ENCODE data around the gene RAB3GAP1. TPM values are rescaled to one million over a fixed set of nuclear protein-coding genes. Genes with fewer than 3 reads are reported as not detected.

RAB3GAP1 gene
- total RNA-seq, 1 experiment from 2014 or later, result 38.9 TPM

- no TSS peak for BruUV-seq (replicated peaks)
- Histone ChIP-seq H3K4me1 (ENCODE audit: insufficient read depth, low read length, poor library complexity, severe bottlenecking) (no peaks in the 10 kb centered on the region), H3K36me3 (ENCODE audit: insufficient read depth, low read length, poor library complexity, severe bottlenecking) (no peaks in the 10 kb centered on the region), H3K9me3 (ENCODE audit: low read depth, low read length, poor library complexity, severe bottlenecking) (no peaks in the 10 kb centered on the region), H3K27me3 (replicated peaks; ENCODE audit: insufficient read depth, low read depth, low read length, poor library complexity) (no peaks in the 10 kb centered on the region), H3K4me3 (ENCODE audit: low read depth, low read length, poor library complexity, severe bottlenecking) (no peak overlapping the region), H3K27ac (ENCODE audit: low read depth, low read length, poor library complexity, severe bottlenecking) (no peak overlapping the region)
- no peak for TF ChIP-seq EZH2 (IDR thresholded peaks at IDR 0.05; ENCODE audit: borderline replicate concordance, low read depth, low read length, poor library complexity, severe bottlenecking)
- no peak for TF ChIP-seq CTCF (conservative IDR thresholded peaks at IDR 0.05; ENCODE audit: low read depth, low read length)
- ChIA-PET CTCF (no interaction called here), POLR2A (ENCODE audit: low non-redundant PET) (no interaction called here)
- intact Hi-C loops (cut with micrococcal nuclease; ENCODE audit: unreplicated experiment), result no loop called here
- no peak for DNase-seq (ENCODE audit: low spot score)
Measured at GRCh38 chr2:135219226-135219625, 167.1 kb downstream of the RAB3GAP1 start.

Other genes starting within 250 kb of the RAB3GAP1 start
- gene ACMSD, start 213.7 kb upstream of the RAB3GAP1 start, total RNA-seq (2021), result not detected in 2 replicates
- 41.7 and 43.0 TPM in 2 replicates for gene CCNT2, start 133.5 kb upstream of the RAB3GAP1 start, total RNA-seq (2021)
- gene MAP3K19, start 4.8 kb upstream of the RAB3GAP1 start, total RNA-seq (2021), result not detected in 2 replicates